Stimulated activated CD8-positive, alpha-beta memory T cell treated with anti-CD3 and anti-CD28 coated beads, Interleukin-7, amount 100 ng/mL, for 24 hours (primary cell): ENCODE data around the gene NAA10.
A peak's percentile ranks its signal among the peaks of the same experiment; 100 is the strongest.

Experiments used
- DNase-seq: peaks from one replicate; pipeline ENCODE4 v3.0.0-alpha.2; 2020; ENCODE audit warnings: low read depth

NAA10 gene

DNA sequence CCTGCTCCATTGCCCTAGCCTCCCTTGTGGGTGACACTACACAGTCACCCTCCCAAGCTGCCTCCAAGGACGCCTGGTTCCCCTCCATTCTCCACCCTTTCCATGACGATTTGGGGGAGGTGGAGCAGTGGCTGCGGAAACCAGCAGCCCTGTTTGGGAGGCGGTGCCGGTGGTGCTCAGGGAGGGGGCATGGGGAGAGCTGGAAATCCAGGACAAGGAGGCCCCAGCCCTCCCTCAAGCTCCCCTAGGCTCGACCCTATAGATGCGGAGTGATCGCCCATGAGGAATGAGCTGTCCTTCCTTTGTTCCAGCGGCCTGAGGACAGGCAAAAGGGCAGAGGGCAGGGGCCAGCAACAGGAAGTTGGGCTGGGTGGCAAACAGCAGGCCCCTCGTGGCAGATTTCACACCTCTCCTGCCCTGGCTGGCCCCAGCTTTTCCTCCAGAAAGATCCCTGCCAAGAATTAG lies 13.2 kb upstream of the NAA10 start:
- DNase-seq = no peak

- peak; percentile 52 for DNase-seq
Measured at GRCh38 chrX:153947009-153947769, 12.4 kb upstream of the NAA10 start.

DNA sequence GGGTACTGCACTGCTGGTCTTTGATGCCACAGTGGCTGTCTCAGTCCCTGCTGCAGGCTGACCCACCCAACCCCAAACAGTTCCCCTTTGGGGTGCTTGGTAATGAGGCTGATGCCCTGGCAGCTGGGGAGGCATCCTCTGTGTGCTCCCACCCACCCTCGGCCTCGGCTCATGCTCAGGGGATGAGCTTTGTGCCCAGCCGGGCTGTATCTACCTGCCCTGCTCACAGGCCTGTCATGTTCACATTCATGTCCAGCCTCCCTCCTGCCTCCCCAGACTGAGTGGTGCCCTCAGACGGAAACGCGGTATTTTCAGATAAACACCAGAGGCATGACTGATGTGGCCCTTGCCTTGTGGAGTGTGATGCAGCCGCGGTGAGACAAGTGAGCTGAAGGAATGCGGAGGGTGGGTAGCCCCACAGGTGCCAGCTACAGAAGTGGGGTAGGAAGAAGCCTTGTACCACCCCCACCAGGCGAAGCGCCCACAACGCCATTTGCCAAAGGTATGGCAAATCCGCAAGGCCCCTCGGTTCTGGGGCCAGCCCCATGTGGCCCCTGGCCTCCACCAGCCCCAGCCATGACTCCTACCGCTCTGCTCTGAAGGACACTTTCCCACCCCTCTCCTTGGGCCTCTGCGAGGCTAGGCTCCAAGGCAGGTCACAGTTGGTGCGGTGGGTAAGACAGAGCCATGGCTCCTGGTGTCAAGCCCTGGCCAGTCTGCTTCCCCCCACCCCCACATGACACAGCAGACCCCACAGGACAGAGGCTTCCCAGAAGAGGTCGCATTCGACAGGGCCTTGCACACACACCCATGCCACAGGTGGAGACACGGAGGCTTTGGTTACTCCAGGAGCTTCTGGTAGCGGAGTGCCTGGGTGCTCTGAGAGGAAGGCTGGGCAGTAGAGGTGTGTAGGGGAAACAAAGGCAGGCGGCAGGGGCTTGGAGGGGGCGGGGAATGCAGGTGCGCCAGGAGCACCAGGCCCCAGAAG lies 11.4 kb upstream of the NAA10 start:
- DNase-seq = no peak

GRCh38 chrX:153944800-153945150 lies 9.9 kb upstream of the NAA10 start:
- DNase-seq = no peak

DNA sequence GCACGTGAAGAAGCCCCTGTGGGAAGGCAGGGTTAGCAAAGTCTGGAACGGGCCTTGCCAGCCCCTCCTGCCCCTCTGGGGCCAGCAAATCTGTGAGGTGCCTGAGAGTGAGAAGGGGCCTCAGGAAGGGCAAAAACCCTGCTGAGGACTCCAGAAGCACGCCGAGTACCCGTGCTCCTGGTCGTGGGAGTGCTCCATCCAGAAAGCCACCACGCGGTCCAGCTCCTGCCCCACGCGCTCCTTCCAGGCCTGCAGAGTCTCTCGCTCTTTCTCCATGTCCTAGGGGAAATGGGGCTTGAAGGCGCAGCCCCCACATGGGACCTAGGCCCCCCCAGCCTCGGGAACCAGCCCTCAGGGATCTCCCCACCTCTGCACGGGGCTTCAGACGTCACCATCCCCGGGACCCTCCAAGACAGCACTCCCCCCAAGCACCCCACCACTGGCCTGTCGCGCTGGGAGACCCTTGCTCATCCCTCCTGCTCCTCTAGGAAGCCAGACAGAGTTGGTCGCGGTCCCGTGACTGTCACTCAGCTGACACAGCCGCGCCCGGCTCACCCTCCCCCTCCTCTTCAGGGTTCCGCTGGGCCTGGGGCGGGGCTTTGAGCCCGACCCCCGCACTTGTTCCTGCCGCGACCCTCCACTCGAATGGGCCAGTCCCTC lies 9.4 kb upstream of the NAA10 start, which contains the start of gene RENBP:
Gene RENBP, minus strand, starts transcription at position 504 of the 660 bp plus-strand sequence. Its CDS starts 33 bp downstream, at position 471.
- no peak for DNase-seq

DNA sequence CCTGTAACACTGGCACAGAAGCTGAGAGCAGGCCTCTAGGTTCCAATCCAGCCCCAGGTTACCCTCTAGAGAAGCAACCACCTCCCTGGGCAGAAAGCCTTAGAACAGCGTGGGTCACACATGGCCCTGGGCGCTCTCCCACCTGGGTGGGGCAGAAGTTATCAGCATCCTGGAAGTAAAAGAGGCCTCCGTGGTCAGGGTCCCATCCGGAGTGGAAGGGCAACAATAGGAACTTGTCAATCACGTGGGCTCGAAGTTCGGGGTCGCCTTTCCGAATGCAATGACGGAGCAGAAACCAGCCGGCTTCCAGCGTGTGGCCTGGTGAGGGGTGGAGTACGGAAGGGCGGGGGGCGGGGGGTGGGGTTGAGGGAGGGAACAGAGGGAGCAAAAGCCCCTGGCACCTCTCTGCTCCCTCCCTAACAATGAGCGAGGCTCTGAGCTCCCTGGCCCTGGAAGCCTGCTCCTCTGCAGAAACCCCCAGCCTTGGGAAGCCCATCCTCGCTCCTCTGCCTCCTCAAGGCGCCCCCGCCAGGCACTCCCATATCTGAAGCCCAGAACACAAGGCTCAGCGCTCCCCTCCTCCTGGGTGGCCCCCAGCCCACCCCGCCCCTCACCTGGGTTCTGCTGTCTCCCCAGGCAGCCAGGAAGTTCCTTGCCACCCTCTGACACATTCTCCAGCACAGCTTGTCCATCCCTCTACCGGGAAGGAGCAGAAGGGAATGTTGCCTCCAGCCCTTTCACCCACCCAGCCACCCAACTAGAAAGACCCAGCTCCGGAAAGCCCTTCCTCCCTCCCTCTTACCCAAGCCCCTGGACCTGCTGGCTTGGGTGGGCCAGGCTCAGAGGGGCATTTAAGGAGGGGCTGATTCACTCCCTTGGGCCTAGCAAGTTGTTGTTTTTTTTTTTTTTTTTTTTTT lies 6.8 kb upstream of the NAA10 start:
- DNase-seq = no peak

GRCh38 chrX:153939573-153939972 lies 4.7 kb upstream of the NAA10 start:
- no peak for DNase-seq

DNA sequence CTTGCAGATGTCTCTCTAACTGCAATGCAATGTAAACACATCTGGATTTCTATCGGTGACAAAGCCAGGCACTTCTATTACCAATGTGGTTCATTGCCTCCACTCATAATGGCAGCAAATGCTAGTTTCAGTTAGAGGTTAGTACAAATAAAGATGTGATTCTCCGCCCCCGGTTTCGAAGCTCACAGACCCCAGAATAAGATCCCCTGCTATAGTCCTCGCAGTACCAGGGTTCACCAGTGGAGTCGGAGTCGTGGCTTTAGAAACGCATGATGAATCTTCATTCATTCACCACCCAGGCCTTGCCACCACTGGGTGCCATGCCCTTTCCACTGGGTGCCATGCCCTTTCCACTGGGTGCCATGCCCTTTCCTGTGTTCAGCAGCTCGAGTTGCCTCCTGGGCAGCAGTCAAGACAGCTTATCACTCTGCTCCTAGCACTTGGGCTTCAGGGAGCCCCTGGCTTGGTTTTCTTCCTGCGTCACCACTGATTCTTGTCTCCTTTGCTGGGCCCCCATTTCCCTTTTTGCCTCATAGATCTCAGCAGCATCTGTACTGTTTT lies 3.5 kb upstream of the NAA10 start:
- DNase-seq = no peak

DNA sequence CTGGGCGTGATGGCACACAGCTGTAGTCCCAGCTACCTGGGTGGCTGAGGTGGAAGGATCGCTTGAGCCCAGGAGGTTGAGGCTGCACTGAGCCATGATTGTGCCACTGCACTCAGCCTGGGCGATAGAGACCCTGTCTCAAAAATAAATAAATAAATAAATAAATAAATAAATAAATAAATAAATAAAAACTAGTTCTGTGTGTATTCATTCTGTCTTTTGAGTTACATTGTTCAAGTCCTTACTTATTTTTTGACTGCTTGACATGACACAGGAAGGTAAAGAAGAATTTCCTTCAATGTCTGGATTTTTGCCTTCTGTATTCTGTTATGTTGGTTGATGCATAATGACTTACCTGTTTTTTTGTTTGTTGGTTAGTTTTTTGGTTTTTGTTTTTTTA lies 2.2 kb upstream of the NAA10 start:
- no peak for DNase-seq

DNA sequence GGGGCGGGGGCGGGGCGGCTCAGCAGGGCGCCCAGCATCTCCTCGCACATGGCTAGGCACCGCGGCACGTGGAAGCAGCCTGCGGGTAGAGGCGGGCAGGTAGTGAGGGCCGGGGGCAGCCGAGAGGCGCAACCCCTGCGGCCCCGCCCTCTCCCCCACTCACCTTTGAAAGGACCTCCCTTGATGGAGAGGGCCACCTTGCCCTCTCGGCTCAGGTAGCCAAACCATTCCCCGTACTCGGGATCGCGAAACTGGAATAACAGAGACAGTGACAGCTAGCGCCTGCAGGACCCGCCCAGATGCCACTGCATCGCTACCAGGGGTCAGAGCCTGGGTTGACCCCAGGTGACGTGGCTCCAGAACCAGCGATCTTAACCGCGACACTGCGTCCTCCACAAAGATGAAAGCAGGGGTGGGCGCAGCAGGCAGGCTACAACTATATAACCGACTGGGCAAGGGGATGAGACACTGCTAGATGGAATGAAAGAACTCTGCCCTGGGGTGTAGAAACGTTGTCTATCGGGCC lies 552 bp upstream of the NAA10 start:
- no peak for DNase-seq

DNA sequence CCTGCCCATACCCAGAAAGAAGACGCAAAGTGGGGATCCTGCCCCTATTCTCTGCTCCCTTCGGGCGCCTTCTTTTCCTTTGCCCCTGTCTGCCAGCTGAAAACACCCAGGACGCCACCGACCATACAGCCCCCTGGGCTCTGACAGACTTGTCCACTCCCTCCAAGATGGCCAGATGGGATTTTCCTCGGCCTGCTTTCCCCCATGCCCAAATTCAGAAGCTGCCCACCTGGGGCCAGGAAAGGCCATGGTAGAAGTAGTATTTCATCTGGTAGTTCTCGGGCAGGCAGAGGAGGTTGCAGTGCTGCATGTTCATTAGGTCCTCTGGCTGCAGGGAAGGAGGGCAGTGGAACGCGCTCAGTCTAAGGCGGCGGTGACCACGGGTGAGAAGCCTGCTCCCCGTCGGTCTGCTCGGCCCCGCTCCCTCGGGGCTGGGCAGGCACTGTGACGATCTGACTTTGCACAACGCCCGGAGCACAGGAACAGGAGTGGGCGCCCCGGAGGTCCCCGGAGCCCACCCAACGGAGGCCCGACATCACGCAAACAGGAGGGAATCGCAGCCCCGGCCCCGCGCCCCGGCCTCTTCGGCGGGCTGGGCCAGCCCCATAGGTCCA lies 582 bp downstream of the NAA10 start:
- DNase-seq = no peak

GRCh38 chrX:153933748-153934147 lies 1.1 kb downstream of the NAA10 start:
- DNase-seq = no peak

DNA sequence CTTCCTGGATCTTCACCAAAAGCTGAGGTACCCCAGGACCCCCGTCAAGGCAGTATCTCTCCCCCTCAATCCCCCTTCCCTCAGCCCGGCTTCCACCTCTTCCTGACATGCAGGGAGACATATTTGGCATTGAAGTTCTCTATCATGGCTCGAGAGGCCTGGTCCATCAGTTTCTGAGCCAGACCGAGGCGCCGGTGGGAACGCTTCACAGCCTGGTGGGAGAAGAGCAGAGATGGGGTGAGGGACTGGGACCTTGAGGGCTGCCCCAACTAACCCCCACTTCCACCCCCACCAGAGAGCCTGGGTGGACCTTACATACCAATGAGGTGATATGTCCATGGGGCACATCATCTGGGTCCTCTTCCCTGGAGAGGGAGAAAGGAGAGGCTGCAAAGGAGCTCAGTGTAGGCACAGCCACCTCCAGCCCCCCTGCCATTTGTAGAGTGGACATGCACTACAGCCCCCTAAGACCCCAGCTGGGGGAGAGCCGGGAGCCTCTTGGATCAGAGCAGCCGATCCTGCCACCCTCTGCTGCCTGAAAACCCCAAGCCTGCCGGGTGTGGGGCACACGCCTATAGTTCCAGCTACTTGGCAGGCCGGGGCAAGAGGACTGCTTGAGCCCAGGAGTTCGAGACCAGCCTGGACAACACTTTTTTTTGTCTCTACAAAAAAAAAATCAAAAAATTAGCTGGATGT lies 2.5 kb downstream of the NAA10 start:
- no peak for DNase-seq

DNA sequence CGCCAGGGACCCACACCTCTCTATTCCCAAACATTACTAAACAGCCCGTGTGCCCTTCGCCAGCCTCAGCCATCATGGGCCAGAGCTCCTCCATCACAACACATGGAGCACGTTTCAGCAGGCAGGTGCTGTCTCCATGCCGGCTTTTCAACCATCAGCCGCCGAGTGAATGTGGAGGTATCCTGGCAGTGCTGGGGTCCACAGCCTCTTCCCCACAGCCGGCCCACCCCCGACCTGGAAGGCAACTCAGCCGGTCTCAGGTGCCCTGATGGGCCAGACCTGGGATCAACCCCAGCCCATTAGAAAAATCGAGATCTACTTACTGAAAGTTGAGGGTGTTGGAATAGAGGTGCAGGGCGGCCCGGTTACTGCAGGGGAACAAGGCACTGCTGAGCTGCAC lies 3.1 kb downstream of the NAA10 start:
- no peak for DNase-seq

DNA sequence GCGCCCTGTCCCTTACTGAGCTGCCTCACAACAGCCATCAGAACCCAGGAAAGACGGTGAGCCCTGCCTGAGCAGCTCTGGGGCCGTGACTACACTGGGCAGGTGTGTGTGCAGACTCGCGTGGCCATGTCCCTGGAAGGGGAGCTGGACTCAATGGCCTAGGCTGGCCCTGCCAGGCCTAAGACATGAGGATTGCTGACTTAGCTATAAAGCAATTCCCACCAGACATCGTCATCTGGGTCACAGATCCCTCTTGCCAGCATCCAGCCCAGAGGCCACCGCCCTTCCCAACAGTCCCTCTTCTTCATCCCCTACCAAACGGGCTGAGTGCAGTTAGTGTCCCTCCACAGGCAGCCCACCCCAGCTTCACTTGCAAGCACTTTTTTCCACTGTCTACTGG lies 3.7 kb downstream of the NAA10 start:
- DNase-seq = no peak

DNA sequence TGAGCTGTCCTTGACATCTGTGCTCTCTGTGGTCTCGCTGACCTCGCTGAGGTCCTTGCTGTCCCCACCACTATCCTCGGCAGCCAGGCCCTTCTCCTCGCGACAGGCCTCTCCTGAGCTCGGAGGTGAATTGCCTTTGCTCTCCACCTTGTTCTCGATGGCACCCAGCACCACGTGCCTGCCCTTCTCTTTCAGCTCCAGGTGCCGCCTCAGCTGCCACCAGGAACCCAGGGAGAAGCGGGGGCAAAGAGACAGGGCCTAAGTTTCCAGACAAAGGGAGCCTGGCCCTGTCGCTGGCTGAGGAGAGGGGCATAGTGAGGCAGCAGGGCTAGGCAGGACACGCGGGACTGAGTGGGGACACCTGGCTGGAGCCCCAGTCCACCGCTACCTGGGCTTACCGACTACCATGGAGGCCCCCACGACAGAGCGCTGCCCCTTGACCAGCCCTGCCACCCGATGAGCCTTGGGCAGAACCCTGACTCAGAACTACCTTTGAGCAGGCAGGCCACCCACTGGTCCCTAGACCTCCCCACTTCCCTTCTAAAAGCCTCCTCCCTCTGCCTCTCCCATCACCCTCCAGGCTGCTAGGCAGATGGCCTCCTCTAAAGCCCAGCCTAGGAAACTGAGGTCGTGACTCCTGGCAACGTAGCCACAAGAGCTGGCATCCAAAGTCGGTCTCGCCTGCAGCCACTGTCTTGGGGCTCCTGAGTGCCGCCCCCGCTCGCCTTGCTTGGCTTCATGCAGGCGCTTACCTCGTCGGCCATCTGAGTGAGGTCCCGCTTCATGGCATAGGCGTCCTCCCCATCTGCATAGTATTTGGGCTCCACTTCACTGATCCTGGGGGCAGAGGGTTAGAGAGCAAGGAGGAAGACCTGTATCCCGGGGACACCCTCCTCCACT lies 4.6 kb downstream of the NAA10 start:
- no peak for DNase-seq

DNA sequence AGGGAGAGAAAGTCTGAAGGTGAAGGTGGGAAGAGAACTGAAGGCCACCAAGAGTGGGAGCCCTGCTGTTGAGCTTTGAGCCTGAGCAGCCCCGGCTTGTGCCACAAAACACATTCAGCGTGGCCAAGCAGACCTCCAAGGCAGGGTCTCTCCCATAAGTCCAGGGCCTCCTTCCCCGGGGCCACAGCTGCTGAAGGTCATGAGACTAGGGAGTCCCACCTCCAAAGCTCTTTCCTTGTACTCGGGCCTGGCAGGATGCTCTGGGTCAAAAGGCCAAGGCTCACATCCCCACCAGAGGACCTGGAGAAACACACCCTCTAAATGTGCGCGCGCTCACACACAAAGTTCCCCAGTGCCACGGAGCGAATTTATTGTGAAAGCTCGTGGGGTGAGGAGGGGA lies 5.3 kb downstream of the NAA10 start:
- DNase-seq = no peak

- DNase-seq = no peak
Measured at GRCh38 chrX:153928846-153929245, 6.0 kb downstream of the NAA10 start.
